ENCODE data around the gene DNASE1L2.

Gene DNASE1L2

DNA sequence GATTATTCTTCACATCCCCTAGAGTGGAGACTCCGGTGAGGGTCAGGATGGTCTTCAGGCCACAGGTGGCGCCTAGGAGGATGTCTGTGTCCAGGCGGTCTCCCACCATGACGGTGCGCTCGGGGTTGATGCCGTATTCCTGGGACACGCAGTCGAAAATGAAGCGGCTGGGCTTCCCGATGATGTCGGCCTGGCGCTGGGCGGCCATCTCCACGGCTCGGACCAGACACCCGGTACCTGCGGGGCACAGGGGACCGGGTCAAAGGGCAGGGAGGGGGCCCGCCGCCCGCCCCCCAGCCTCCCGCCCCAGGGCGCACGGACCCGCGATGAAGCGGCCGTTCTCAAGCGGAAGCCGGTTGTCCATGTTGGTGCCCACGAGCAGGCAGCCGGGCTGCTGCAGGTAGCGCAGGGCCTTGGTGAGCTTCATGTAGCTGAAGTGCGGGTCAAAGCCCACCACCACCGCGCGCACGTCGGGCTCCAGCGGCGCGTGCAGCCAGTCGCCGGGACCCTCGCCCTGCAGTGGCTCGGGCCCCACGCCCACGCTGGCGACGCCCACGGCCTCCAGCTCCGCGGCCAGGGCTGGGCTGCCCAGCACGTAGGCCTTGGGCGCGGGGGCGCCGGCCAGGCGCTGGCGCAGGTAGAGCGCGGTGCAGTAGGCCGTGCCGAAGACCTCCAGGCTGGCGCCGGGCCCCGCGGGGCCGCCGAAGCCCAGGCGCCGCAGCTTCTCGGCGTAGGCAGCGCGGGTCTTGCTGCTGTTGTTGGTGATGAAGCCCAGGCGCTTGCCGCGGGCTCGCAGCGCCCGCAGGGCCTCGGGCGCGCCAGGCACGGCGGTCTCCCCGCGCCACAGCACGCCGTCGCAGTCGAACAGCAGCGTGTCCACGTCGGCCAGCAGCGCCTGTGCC is 22.2 kb upstream of the DNASE1L2 start (continued):
- TF ChIP-seq, protein P1, sequence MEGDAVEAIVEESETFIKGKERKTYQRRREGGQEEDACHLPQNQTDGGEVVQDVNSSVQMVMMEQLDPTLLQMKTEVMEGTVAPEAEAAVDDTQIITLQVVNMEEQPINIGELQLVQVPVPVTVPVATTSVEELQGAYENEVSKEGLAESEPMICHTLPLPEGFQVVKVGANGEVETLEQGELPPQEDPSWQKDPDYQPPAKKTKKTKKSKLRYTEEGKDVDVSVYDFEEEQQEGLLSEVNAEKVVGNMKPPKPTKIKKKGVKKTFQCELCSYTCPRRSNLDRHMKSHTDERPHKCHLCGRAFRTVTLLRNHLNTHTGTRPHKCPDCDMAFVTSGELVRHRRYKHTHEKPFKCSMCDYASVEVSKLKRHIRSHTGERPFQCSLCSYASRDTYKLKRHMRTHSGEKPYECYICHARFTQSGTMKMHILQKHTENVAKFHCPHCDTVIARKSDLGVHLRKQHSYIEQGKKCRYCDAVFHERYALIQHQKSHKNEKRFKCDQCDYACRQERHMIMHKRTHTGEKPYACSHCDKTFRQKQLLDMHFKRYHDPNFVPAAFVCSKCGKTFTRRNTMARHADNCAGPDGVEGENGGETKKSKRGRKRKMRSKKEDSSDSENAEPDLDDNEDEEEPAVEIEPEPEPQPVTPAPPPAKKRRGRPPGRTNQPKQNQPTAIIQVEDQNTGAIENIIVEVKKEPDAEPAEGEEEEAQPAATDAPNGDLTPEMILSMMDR (tag by site-specific recombination; IDR thresholded peaks at IDR 0.05), result peak; percentile 28; the same call in 1 of the 2 replicates
- TF ChIP-seq PRDM2 (tag by site-specific recombination; IDR thresholded peaks at IDR 0.05; ENCODE audit: borderline replicate concordance), result no peak
- TF ChIP-seq ZNF169 (tag by site-specific recombination; IDR thresholded peaks at IDR 0.05), result no peak
- TF ChIP-seq ZNF354C (tag by site-specific recombination; IDR thresholded peaks at IDR 0.05; ENCODE audit: borderline replicate concordance, low read depth), result no peak
- no peak for TF ChIP-seq ZNF157 (tag by site-specific recombination; IDR thresholded peaks at IDR 0.05)
- TF ChIP-seq PRDM6 (tag by site-specific recombination; IDR thresholded peaks at IDR 0.05), result no peak
- TF ChIP-seq ZNF221 (tag by site-specific recombination; IDR thresholded peaks at IDR 0.05; ENCODE audit: borderline replicate concordance), result no peak
- no peak for TF ChIP-seq MEIS1 (CRISPR knock-in tag; IDR thresholded peaks at IDR 0.05; ENCODE audit: borderline replicate concordance)
- TF ChIP-seq ZNF626 (tag by site-specific recombination; IDR thresholded peaks at IDR 0.05), result no peak
- no peak for TF ChIP-seq ZNF48 (tag by site-specific recombination; IDR thresholded peaks at IDR 0.05)
- no peak for TF ChIP-seq ZNF843 (tag by site-specific recombination; IDR thresholded peaks at IDR 0.05)
- no peak for TF ChIP-seq ZNF146 (tag by site-specific recombination; IDR thresholded peaks at IDR 0.05)
- TF ChIP-seq ZNF239 (tag by site-specific recombination; IDR thresholded peaks at IDR 0.05), result no peak
- TF ChIP-seq, protein P2, sequence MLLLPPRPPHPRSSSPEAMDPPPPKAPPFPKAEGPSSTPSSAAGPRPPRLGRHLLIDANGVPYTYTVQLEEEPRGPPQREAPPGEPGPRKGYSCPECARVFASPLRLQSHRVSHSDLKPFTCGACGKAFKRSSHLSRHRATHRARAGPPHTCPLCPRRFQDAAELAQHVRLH (tag by site-specific recombination; IDR thresholded peaks at IDR 0.05), result no peak
- TF ChIP-seq ZBTB6 (tag by site-specific recombination; IDR thresholded peaks at IDR 0.05), result no peak
- TF ChIP-seq, protein P3, sequence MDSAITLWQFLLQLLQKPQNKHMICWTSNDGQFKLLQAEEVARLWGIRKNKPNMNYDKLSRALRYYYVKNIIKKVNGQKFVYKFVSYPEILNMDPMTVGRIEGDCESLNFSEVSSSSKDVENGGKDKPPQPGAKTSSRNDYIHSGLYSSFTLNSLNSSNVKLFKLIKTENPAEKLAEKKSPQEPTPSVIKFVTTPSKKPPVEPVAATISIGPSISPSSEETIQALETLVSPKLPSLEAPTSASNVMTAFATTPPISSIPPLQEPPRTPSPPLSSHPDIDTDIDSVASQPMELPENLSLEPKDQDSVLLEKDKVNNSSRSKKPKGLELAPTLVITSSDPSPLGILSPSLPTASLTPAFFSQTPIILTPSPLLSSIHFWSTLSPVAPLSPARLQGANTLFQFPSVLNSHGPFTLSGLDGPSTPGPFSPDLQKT (IDR thresholded peaks at IDR 0.05; ENCODE audit: borderline replicate concordance, low read depth, low read length), result no peak
- TF ChIP-seq ZNF518A (tag by site-specific recombination; conservative IDR thresholded peaks at IDR 0.05; ENCODE audit: low read depth), result no peak
- TF ChIP-seq ZNF621 (tag by site-specific recombination; IDR thresholded peaks at IDR 0.05), result no peak
- peak; percentile 88 for TF ChIP-seq ZBTB17 (tag by site-specific recombination; IDR thresholded peaks at IDR 0.05)
- no peak for TF ChIP-seq ZNF654 (tag by site-specific recombination; IDR thresholded peaks at IDR 0.05; ENCODE audit: low read depth)

Data from HEK293 (cell line).